MCF 10A (cell line): Measurements from ENCODE around the gene FKBP14. TPM values are rescaled to one million over a fixed set of nuclear protein-coding genes. Genes with fewer than 3 reads are reported as not detected.

Experiments used
- BruUV-seq: library from RNA; stranded (reverse); fragments of 400-500 nt; replicated peaks from 2 replicates; lab custom pipeline; 2021; lab: Mats Ljungman, UMichigan
- CTCF ChIA-PET: fragments of 300-600 bp; sonication (Branson Sonifier 250); formaldehyde crosslinking; extraction: SDS; loops from one replicate; lab custom pipeline; 2021; ENCODE audit warnings: antibody characterized with exemption, inconsistent platforms; lab: Yijun Ruan, JAX
- POLR2A ChIA-PET: fragments of 300-600, 350-650 bp; sonication (Branson Sonifier 250); formaldehyde crosslinking; extraction: SDS; loops from one replicate; lab custom pipeline; 2020; ENCODE audit warnings: antibody characterized with exemption, inconsistent platforms; lab: Yijun Ruan, JAX
- DNase-seq: peaks from one replicate; pipeline ENCODE4 v3.0.0-alpha.2; 2018; ENCODE audit not compliant: unreplicated experiment
- H3K27ac Mint-ChIP-seq: one replicate; pipeline ENCODE4 v1.8.0; 2022; ENCODE audit warnings: mild to moderate bottlenecking, low read depth, mixed read lengths; ENCODE audit not compliant: unreplicated experiment
- H3K27me3 Mint-ChIP-seq: one replicate; pipeline ENCODE4 v1.8.0; 2022; ENCODE audit warnings: mixed read lengths; ENCODE audit not compliant: insufficient read depth, unreplicated experiment
- H3K36me3 Mint-ChIP-seq: one replicate; pipeline ENCODE4 v1.8.0; 2022; ENCODE audit warnings: mild to moderate bottlenecking, moderate library complexity, mixed read lengths; ENCODE audit not compliant: insufficient read depth, unreplicated experiment
- H3K4me1 Mint-ChIP-seq: one replicate; pipeline ENCODE4 v1.8.0; 2022; ENCODE audit warnings: mixed read lengths; ENCODE audit not compliant: insufficient read depth, unreplicated experiment
- H3K4me3 Mint-ChIP-seq: one replicate; pipeline ENCODE4 v1.8.0; 2022; ENCODE audit warnings: mild to moderate bottlenecking, moderate library complexity, mixed read lengths; ENCODE audit not compliant: unreplicated experiment
- H3K9me3 Mint-ChIP-seq: one replicate; pipeline ENCODE4 v1.8.0; 2022; ENCODE audit warnings: mixed read lengths; ENCODE audit not compliant: unreplicated experiment
- intact Hi-C: fragments of 100-400 bp; cut with micrococcal nuclease; formaldehyde crosslinking; loops from 2 replicates; pipeline ENCODE4 v1.14.1; 2022
- total RNA-seq: library from RNA; stranded (reverse); gene quantifications from 2 replicates; pipeline ENCODE4 v1.2.3, GENCODE V29; 2022
- TF ChIP-seq, protein P1 (sequence below): fragments of 200-600 bp; IDR thresholded peaks from one replicate; pipeline ENCODE4 v1.8.0; 2022; ENCODE audit warnings: antibody characterized with exemption, mild to moderate bottlenecking; ENCODE audit not compliant: unreplicated experiment

FKBP14 gene
- total RNA-seq, 1 experiment from 2014 or later: 39.8 TPM

DNA sequence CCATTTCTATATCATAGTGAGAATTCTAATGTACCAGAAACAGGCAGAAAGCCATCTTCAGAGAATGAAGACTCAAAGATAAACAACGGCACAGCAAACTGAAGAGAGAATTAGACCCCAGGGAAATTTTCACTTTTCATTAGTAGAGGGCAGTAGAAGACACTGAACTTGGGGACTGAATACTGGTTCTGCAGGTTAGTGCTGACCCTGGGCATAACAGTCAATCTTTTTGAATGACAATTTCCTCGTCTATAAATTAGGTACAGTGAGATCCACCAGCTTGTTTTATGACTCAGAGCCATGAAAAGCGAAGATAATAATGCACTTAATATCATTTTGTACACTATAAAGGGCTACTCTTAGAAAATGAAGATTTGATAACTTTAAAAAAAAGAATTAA lies 13.7 kb downstream of the FKBP14 start:
- Mint-ChIP-seq H3K27ac (no peak overlapping the region), H3K27me3 (no peaks in the 10 kb centered on the region), H3K9me3 (no peaks in the 10 kb centered on the region), H3K36me3 (peaks cover 15% of the 10 kb centered on the region), H3K4me3 (no peak overlapping the region), H3K4me1 (no peaks in the 10 kb centered on the region)
- CTCF ChIA-PET: no interaction called here
- BruUV-seq: no TSS peak
- DNase-seq: no peak
- intact Hi-C loops: no loop called here
- POLR2A ChIA-PET: interaction anchor here (1.0 kb wide), 1 partner anchor 15 kb away, joined by 3 read pairs; the partner anchor contains the start of gene PLEKHA8
- TF ChIP-seq, protein P1, sequence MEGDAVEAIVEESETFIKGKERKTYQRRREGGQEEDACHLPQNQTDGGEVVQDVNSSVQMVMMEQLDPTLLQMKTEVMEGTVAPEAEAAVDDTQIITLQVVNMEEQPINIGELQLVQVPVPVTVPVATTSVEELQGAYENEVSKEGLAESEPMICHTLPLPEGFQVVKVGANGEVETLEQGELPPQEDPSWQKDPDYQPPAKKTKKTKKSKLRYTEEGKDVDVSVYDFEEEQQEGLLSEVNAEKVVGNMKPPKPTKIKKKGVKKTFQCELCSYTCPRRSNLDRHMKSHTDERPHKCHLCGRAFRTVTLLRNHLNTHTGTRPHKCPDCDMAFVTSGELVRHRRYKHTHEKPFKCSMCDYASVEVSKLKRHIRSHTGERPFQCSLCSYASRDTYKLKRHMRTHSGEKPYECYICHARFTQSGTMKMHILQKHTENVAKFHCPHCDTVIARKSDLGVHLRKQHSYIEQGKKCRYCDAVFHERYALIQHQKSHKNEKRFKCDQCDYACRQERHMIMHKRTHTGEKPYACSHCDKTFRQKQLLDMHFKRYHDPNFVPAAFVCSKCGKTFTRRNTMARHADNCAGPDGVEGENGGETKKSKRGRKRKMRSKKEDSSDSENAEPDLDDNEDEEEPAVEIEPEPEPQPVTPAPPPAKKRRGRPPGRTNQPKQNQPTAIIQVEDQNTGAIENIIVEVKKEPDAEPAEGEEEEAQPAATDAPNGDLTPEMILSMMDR: no peak

DNA sequence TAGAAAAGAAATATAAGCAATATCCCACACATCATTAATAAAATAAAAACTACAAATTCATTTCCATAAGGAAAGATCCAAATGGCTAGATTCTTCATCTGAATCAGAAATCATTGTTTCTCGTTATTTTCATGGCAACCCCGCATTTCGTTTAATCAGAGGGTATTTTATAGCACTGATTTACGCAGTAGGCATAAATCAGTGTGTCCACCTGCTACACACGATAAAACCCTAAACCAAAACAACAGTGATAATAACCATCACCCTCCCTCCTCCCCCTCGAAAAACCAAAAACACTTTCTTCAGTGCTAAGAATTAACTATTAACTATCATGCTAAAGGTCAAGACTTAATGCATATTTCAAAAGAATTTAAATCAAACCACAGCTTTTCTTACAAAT lies 16.5 kb downstream of the FKBP14 start:
- Mint-ChIP-seq H3K36me3 (peaks cover 9% of the 10 kb centered on the region), H3K27ac (no peak overlapping the region), H3K27me3 (no peaks in the 10 kb centered on the region), H3K4me1 (no peaks in the 10 kb centered on the region), H3K4me3 (no peak overlapping the region), H3K9me3 (no peaks in the 10 kb centered on the region)
- CTCF ChIA-PET: interaction anchor here (0.6 to 0.7 kb wide), 2 partner anchors 65 to 1765 kb away, joined by 3 read pairs; no protein-coding TSS in a partner anchor
- BruUV-seq: no TSS peak
- intact Hi-C loops: no loop called here
- TF ChIP-seq, protein P1: no peak
- POLR2A ChIA-PET: no interaction called here
- DNase-seq: no peak

DNA sequence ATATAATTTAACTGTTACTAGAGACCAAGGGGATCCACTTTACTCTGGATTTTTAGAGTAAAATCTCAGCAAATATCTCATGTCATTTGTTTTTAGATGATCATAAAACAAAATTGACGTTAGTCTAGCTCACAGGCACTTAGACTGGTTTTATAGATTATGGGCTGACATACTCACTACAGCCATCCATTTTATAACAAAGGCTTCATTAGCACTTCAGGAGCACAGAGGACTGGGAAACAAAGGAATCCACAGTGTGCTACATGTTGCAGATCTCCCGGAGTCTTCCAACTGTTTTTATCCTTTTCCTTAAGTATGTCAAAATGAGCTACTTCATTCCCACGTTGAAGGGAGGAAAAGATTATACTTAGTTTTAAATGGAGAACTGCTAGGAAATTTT lies 21.0 kb downstream of the FKBP14 start:
- no peak overlapping the region for H3K27ac Mint-ChIP-seq
- H3K9me3 Mint-ChIP-seq: no peaks in the 10 kb centered on the region
- DNase-seq: no peak
- H3K36me3 Mint-ChIP-seq: no peaks in the 10 kb centered on the region
- H3K4me3 Mint-ChIP-seq: no peak overlapping the region
- POLR2A ChIA-PET: interaction anchor here (0.6 to 2.3 kb wide), 3 partner anchors 10 to 752 kb away, joined by 3 to 4 read pairs (median 3); partner anchors contain the start of gene PLEKHA8
- CTCF ChIA-PET: interaction anchor here (1.5 kb wide), 1 partner anchor 84 kb away, joined by 6 read pairs; no protein-coding TSS in a partner anchor
- no peaks in the 10 kb centered on the region for H3K4me1 Mint-ChIP-seq
- no TSS peak for BruUV-seq
- TF ChIP-seq, protein P1: no peak
- no peaks in the 10 kb centered on the region for H3K27me3 Mint-ChIP-seq
- intact Hi-C loops: no loop called here

DNA sequence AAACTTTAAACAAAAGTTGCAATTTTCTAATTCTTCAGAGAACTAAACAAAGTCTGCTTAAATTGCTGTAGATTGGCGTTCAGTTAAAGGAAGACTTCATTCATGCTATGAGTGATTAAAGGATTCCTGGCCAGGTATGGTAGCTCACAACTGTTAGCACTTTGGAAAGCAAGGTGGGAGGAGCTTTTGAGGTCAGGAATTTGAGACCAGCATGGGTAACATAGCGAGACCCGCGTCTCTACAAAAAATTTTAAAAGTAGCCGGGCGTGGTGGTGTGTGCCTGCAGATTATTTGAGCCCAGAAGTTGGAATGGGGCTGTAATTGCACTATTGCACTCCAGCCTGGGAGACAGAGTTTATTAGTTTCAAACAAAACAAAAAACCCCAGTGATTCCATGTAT lies 23.4 kb downstream of the FKBP14 start:
- Mint-ChIP-seq H3K9me3 (no peaks in the 10 kb centered on the region), H3K27ac (no peak overlapping the region), H3K4me3 (no peak overlapping the region), H3K4me1 (no peaks in the 10 kb centered on the region), H3K36me3 (no peaks in the 10 kb centered on the region), H3K27me3 (no peaks in the 10 kb centered on the region)
- no TSS peak for BruUV-seq
- TF ChIP-seq, protein P1: no peak
- no peak for DNase-seq
- intact Hi-C loops: no loop called here
- ChIA-PET CTCF (interaction anchor here (1.2 kb wide), 1 partner anchor 61 kb away, joined by 3 read pairs; no protein-coding TSS in a partner anchor), POLR2A (interaction anchor here (0.9 to 1.6 kb wide), 3 partner anchors 11 to 70 kb away, joined by 3 to 4 read pairs (median 4); no protein-coding TSS in a partner anchor)
